Peyer's patch (tissue), 4 donors: Measurements from ENCODE around the gene DMKN. TPM values are rescaled to one million over a fixed set of nuclear protein-coding genes. Genes with fewer than 3 reads are reported as not detected.
A peak's percentile ranks its signal among the peaks of the same experiment; 100 is the strongest.

Source experiments
- DNase-seq, 3 donors: peaks; one replicate each; pipeline ENCODE4 v3.0.0-alpha.2; 2017 to 2019
- H3K27ac ChIP-seq, 4 donors: fragments of 200-600 bp; sonication (generic); one replicate each; pipeline ENCODE4 v1.5.1; 2016 to 2019
- H3K27me3 ChIP-seq, 2 donors: fragments of 200-600 bp; sonication (generic); one replicate each; pipeline ENCODE4 v1.5.1; 2019
- H3K36me3 ChIP-seq, 3 donors: fragments of 200-600 bp; sonication (generic); one replicate each; pipeline ENCODE4 v1.5.1; 2016 to 2019
- H3K4me1 ChIP-seq, 4 donors: fragments of 200-600 bp; sonication (generic); one replicate each; pipeline ENCODE4 v1.5.1; 2016 to 2019
- H3K4me3 ChIP-seq, 4 donors: fragments of 200-600 bp; sonication (generic); 1 replicate in 3 of 4; 2 replicates in 1 of 4; pipeline ENCODE4 v1.5.1; 2016 to 2019; ENCODE audit warnings: mild to moderate bottlenecking in 1 of 4
- H3K9me3 ChIP-seq, 4 donors: fragments of 200-600 bp; sonication (generic); one replicate each; pipeline ENCODE4 v1.5.1; 2016 to 2019; ENCODE audit warnings: mild to moderate bottlenecking in 1 of 4
- POLR2A ChIP-seq, 2 donors: fragments of 450-650 bp; IDR thresholded peaks; one replicate each; pipeline ENCODE4 v1.5.1; 2017; ENCODE audit warnings: antibody characterized with exemption in 2 of 2, mild to moderate bottlenecking in 2 of 2, moderate library complexity in 2 of 2
- total RNA-seq, 4 donors: library from RNA; depleted of rRNA; stranded (reverse); fragments of >200 nt; gene quantifications; one replicate each; pipeline ENCODE4 v1.1.0, GENCODE V29; 2016
- TF ChIP-seq, protein P1 (sequence below), 6 experiments: fragments of 450-650 bp in 4 of 6; fragments of 200-600 bp in 2 of 6; sonication (generic) in 1 of 6; IDR thresholded peaks; one replicate each; pipeline ENCODE4 v1.5.1; 2017 to 2019; ENCODE audit warnings: antibody characterized with exemption in 6 of 6, mild to moderate bottlenecking in 3 of 6, moderate library complexity in 1 of 6

Gene DMKN
- total RNA-seq, 4 donors from 2014 or later, result 1.9 to 29.7 (median 10.7) TPM; not detected in 1

DNA sequence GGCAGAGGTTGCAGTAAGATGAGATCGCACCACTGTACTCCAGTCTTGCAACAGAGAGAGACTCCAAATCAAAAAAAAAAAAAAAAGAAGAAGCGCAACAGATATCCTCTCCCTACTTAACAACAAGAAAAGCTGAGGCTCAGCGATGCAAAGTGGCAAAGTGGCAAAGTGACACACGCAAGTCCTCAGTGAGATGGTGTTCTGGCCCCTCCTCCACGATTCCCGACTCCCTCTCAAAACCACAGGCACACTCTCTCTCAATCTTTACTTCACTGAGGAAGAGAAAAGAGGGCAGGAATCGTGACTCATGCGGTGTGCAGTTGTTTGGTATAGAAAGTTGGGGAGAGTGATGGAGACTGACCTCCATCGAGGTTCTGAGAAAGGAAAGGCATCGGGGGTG, 52.8 kb downstream of the DMKN start:
- no peaks in the 10 kb centered on the region for H3K9me3 ChIP-seq
- no peaks in the 10 kb centered on the region for H3K36me3 ChIP-seq
- H3K4me3 ChIP-seq, result no peak overlapping the region
- no peak for DNase-seq
- peaks cover 0 to 32% (median 30%) of the 10 kb centered on the region in 4 donors for H3K4me1 ChIP-seq
- no peak overlapping the region for H3K27ac ChIP-seq
- no peaks in the 10 kb centered on the region for H3K27me3 ChIP-seq
- no peak for TF ChIP-seq POLR2A (IDR thresholded peaks at IDR 0.05)
- TF ChIP-seq, protein P1, sequence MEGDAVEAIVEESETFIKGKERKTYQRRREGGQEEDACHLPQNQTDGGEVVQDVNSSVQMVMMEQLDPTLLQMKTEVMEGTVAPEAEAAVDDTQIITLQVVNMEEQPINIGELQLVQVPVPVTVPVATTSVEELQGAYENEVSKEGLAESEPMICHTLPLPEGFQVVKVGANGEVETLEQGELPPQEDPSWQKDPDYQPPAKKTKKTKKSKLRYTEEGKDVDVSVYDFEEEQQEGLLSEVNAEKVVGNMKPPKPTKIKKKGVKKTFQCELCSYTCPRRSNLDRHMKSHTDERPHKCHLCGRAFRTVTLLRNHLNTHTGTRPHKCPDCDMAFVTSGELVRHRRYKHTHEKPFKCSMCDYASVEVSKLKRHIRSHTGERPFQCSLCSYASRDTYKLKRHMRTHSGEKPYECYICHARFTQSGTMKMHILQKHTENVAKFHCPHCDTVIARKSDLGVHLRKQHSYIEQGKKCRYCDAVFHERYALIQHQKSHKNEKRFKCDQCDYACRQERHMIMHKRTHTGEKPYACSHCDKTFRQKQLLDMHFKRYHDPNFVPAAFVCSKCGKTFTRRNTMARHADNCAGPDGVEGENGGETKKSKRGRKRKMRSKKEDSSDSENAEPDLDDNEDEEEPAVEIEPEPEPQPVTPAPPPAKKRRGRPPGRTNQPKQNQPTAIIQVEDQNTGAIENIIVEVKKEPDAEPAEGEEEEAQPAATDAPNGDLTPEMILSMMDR (IDR thresholded peaks at IDR 0.05), result no peak

DNA sequence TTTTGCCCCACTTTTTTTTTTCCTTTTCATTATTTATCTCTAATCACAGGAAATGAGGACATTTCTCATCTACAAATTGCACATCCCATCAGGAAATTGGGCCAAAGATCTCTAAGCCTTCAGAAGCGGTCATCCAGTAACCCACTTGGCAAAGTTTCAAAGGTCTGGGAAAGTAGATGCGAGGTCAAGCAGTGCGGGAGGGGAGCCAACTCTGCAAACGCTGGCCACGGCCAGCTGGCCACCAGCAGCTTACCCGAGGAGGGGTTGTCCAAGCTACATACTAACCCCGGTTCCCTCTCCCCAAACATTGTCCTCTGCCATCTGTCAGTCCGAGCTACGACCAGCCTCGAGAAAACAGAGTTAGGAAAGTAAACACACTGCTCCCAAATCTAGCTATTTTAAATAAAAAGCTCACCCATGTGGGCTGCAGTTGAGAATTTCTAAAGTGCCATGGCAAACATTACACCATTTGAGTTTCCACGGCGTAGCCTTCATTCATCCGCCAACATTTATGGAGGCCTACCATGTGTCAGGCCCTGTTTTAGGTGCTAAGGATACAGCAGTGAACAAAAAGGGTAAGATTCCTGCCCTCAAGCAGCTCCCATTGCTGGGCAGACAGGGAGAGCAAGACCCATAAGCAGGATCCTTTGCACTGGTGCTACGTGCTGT, 53.9 kb downstream of the DMKN start:
- no peaks in the 10 kb centered on the region for H3K36me3 ChIP-seq
- peak overlapping the region in 1 of 4 donors; percentile 4 for H3K4me3 ChIP-seq
- no peaks in the 10 kb centered on the region for H3K9me3 ChIP-seq
- no peaks in the 10 kb centered on the region for H3K27me3 ChIP-seq
- no peak for TF ChIP-seq POLR2A (IDR thresholded peaks at IDR 0.05)
- TF ChIP-seq, protein P1 (IDR thresholded peaks at IDR 0.05), result no peak
- H3K27ac ChIP-seq, result peak overlapping the region in 3 of 4 donors; percentile 36 to 72 (median 55)
- peak in 1 of 3 donors; percentile 55 for DNase-seq
- peaks cover 0 to 32% (median 30%) of the 10 kb centered on the region in 4 donors for H3K4me1 ChIP-seq

DNA sequence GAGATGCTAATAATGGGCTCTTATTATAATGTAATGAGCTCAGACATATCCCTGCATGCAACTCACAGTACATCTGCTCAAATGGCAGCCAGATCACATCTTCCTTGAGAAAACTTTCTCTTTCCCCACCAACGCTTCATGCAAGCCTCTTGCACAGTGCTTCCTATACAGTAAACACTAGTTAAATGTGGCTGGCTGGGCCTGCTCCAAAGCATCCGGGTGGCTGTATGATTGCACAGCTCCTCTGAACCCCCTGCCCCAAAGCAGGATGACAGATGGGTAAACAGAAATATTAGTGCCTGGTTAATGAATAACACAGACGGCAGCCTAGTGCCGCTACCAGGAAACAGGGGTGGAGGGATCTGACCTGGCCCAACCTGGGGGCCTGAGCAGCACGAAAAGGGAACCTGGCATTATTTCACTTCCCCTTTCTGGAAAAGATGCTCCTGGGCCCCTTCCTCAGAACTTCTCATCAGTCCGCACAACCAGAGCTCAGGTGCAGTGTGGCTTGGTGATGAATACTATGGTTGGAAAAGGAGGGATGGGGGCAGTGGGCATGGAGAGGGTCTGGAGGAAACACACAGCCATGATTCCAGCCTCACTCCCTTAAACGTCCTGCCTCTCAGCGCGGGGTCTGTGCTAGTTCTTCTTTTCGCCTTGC, 54.6 kb downstream of the DMKN start:
- Histone ChIP-seq H3K27ac (peak overlapping the region in 3 of 4 donors; percentile 36 to 72 (median 55)), H3K27me3 (no peaks in the 10 kb centered on the region), H3K4me3 (peak overlapping the region in 1 of 4 donors; percentile 4), H3K36me3 (no peaks in the 10 kb centered on the region), H3K4me1 (peaks cover 0 to 32% (median 30%) of the 10 kb centered on the region in 4 donors), H3K9me3 (no peaks in the 10 kb centered on the region)
- peak in 2 of 3 donors; percentile 68 to 69 for DNase-seq
- TF ChIP-seq, protein P1 (IDR thresholded peaks at IDR 0.05), result no peak
- TF ChIP-seq POLR2A (IDR thresholded peaks at IDR 0.05), result no peak

DNA sequence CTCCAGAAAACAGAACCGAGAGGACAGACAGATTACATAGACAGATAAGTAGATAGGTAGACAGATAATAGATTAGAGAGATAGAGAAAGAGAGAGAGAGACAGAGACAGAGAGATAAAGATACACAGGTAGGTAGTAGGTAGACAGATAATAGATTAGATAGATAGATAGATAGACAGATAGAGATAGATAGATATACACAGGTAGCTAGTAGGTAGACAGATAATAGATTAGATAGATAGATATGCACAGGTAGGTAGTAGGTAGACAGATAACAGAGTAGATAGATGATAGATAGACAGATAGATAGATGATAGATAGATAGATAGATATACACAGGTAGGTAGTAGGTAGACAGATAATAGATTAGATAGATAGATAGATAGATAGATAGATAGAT, 55.3 kb downstream of the DMKN start:
- H3K4me1 ChIP-seq, result peaks cover 0 to 32% (median 29%) of the 10 kb centered on the region in 4 donors
- TF ChIP-seq, protein P1 (IDR thresholded peaks at IDR 0.05), result no peak
- TF ChIP-seq POLR2A (IDR thresholded peaks at IDR 0.05), result no peak

DNA sequence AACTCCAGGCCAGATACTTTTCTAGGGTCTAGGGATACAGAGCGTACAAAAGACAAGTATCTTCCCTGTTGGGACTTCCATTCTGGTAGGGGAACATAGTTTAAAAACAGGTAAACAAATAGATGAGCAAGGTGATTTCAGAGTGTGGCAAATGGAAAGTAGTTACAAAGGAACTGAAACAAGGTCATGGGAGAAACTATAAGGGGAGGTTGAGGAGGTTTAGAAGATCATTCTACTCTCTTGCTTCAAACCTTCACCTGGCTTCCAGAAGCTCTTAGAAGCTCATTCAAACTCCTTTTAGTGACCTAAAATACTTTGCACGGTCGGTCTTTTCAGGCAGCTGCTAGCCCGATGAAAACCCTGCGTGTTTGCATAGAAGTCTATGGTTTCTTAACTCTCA, 56.3 kb downstream of the DMKN start:
- Histone ChIP-seq H3K4me3 (no peak overlapping the region), H3K27ac (no peak overlapping the region), H3K4me1 (peaks cover 0 to 29% (median 22%) of the 10 kb centered on the region in 4 donors), H3K36me3 (no peaks in the 10 kb centered on the region), H3K9me3 (no peaks in the 10 kb centered on the region), H3K27me3 (no peaks in the 10 kb centered on the region)
- TF ChIP-seq, protein P1 (IDR thresholded peaks at IDR 0.05), result no peak
- no peak for TF ChIP-seq POLR2A (IDR thresholded peaks at IDR 0.05)
- no peak for DNase-seq

More for the DNA sequence above, 55.3 kb downstream of the DMKN start:
- H3K27ac ChIP-seq, result no peak overlapping the region
- DNase-seq, result no peak
- H3K36me3 ChIP-seq, result no peaks in the 10 kb centered on the region
- no peaks in the 10 kb centered on the region for H3K27me3 ChIP-seq
- no peak overlapping the region for H3K4me3 ChIP-seq
- H3K9me3 ChIP-seq, result no peaks in the 10 kb centered on the region
